K562 (cell line): ENCODE results near the gene BGLAP. TPM values are rescaled to one million over a fixed set of nuclear protein-coding genes. Genes with fewer than 3 reads are reported as not detected.

Experiments used
- ATAC-seq: fragments of 200-7000 bp; cut with Tn5 transposase; 3 replicates; pipeline ENCODE4 v1.9.1; 2020; ENCODE audit warnings: moderate library complexity
- BruUV-seq: library from RNA; stranded (reverse); fragments of 400-500 nt; replicated peaks from 2 replicates; lab custom pipeline; 2021; lab: Mats Ljungman, UMichigan
- CTCF ChIA-PET: fragments of 300-600 bp; formaldehyde crosslinking; extraction: SDS; loops from one replicate; lab custom pipeline; 2021; ENCODE audit warnings: low intra/inter-chr PET ratio; lab: Yijun Ruan, JAX
- POLR2A ChIA-PET: fragments of 300-600, 350-650 bp; sonication (Branson Sonifier 250); formaldehyde crosslinking; extraction: SDS; loops from one replicate; lab custom pipeline; 2021; ENCODE audit warnings: antibody characterized with exemption, inconsistent platforms; lab: Yijun Ruan, JAX
- DNase-seq, 4 experiments: peaks; one replicate each; pipeline versions ENCODE4 v3.0.0 to v3.0.0-alpha.2; 2011 to 2018; ENCODE audit warnings: low spot score in 3 of 4, mixed read lengths in 3 of 4; ENCODE audit errors: extremely low read depth in 1 of 4
- FAIRE-seq: peaks from 2 replicates; lab custom pipeline; 2011; peaks lifted over from hg19 to GRCh38; lab: Jason Lieb, UNC
- H2AFZ ChIP-seq: 2 replicates; pipeline ENCODE4 v1.6.0; 2011; ENCODE audit warnings: low read depth, low read length, control low read depth, inconsistent platforms
- H3K27ac ChIP-seq: fragments of 200-600 bp; 3 replicates; pipeline ENCODE4 v1.8.0; 2011; ENCODE audit warnings: low read depth, mild to moderate bottlenecking, control low read depth, inconsistent platforms, low read length, moderate library complexity, mixed read lengths; ENCODE audit errors: extremely low read depth
- H3K27me3 ChIP-seq, 2 experiments: fragments of 300-600 bp in 1 of 2; 2 replicates in 1 of 2; 3 replicates in 1 of 2; pipeline versions ENCODE4 v1.6.0 to v1.8.0; 2011; ENCODE audit warnings: inconsistent platforms in 2 of 2, low read length in 2 of 2, mild to moderate bottlenecking in 1 of 2, mixed read lengths in 1 of 2, moderate library complexity in 1 of 2; ENCODE audit not compliant: control insufficient read depth in 2 of 2, insufficient read depth in 2 of 2
- H3K36me3 ChIP-seq: fragments of 300-600 bp; 3 replicates; pipeline ENCODE4 v1.8.0; 2011; ENCODE audit warnings: mild to moderate bottlenecking, low read length, inconsistent platforms; ENCODE audit not compliant: control insufficient read depth, insufficient read depth
- H3K4me1 ChIP-seq, 2 experiments: fragments of 200-600 bp in 1 of 2; replicated peaks in 1 of 2; 2 replicates in 1 of 2; 3 replicates in 1 of 2; pipeline versions ENCODE4 v1.5.1 to v1.8.0; 2011; ENCODE audit warnings: inconsistent platforms in 2 of 2, low read length in 2 of 2, mild to moderate bottlenecking in 1 of 2, mixed read lengths in 1 of 2, moderate library complexity in 1 of 2; ENCODE audit not compliant: control insufficient read depth in 2 of 2, insufficient read depth in 2 of 2
- H3K4me2 ChIP-seq: 2 replicates; pipeline ENCODE4 v1.6.1; 2011; ENCODE audit warnings: low read length, control low read depth, inconsistent platforms, mixed read lengths; ENCODE audit not compliant: insufficient read depth
- H3K4me3 ChIP-seq: fragments of 200-600 bp; sonication (generic), shearing (Covaris generic); 2 replicates; pipeline ENCODE4 v1.5.1; 2016; ENCODE audit warnings: control low read depth, inconsistent platforms
- H3K79me2 ChIP-seq: fragments of 200-600 bp; 3 replicates; pipeline ENCODE4 v1.8.0; 2011; ENCODE audit warnings: low read length, inconsistent platforms; ENCODE audit not compliant: control insufficient read depth, insufficient read depth
- H3K9ac ChIP-seq, 2 experiments: 2 replicates each; pipeline versions ENCODE4 v1.6.0 to v1.6.1; 2011; ENCODE audit warnings: low read depth in 2 of 2, low read length in 2 of 2, control low read depth in 1 of 2, inconsistent platforms in 1 of 2, mild to moderate bottlenecking in 1 of 2, mixed read lengths in 1 of 2; ENCODE audit not compliant: insufficient read depth in 1 of 2
- H3K9me1 ChIP-seq: one replicate; pipeline ENCODE4 v1.6.0; 2011; ENCODE audit warnings: inconsistent platforms, mild to moderate bottlenecking, low read length, moderate library complexity; ENCODE audit not compliant: control insufficient read depth, insufficient read depth
- H3K9me3 ChIP-seq: replicated peaks from 2 replicates; pipeline ENCODE4 v1.5.1; 2011; ENCODE audit warnings: low read depth, low read length, inconsistent platforms; ENCODE audit not compliant: control insufficient read depth, insufficient read depth
- H4K20me1 ChIP-seq: replicated peaks from 2 replicates; pipeline ENCODE4 v1.6.1; 2011; ENCODE audit warnings: low read length, inconsistent platforms, mixed read lengths; ENCODE audit not compliant: control insufficient read depth, insufficient read depth
- EZH2 ChIP-seq: IDR thresholded peaks from 2 replicates; pipeline ENCODE4 v1.6.1; 2012; ENCODE audit warnings: low read depth, mild to moderate bottlenecking, inconsistent platforms, low read length, borderline replicate concordance
- NCOA6 ChIP-seq: fragments of 450-650 bp; IDR thresholded peaks from 2 replicates; pipeline ENCODE4 v1.6.1; 2017; ENCODE audit warnings: mild to moderate bottlenecking
- POLR2AphosphoS2 ChIP-seq: IDR thresholded peaks from 2 replicates; pipeline ENCODE4 v1.6.1; 2012; ENCODE audit warnings: low read length, improper control_type of control experiment
- POLR2G ChIP-seq: fragments of 200-400 bp; formaldehyde crosslinking; IDR thresholded peaks from 2 replicates; pipeline ENCODE4 v1.6.1; 2017; ENCODE audit warnings: low read depth, mild to moderate bottlenecking, antibody characterized with exemption, low read length, moderate library complexity
- WGBS: fragments of 100-300 bp; shearing (Covaris generic); methylation state at CpG from one replicate; pipeline ENCODE4 v1.1.6; 2016; ENCODE audit warnings: low coverage, mixed read lengths; ENCODE audit not compliant: insufficient coverage; ENCODE audit errors: missing lambda C conversion rate; 5-methylcytosine and 5-hydroxymethylcytosine counted together
- in situ Hi-C: fragments of 300-500 bp; cut with MboI; formaldehyde crosslinking; loops from 4 replicates; pipeline ENCODE4 v1.15.0; 2018; ENCODE audit warnings: inconsistent platforms, mixed read lengths
- intact Hi-C: fragments of 100-400 bp; cut with micrococcal nuclease; formaldehyde crosslinking; loops from 2 replicates; pipeline ENCODE4 v1.14.2; 2022
- polyA plus RNA-seq, 8 experiments: library from polyadenylated mRNA; depleted of rRNA in 4 of 8; stranded (reverse) in 5 of 8; unstranded in 3 of 8; fragments of >200 nt; fragmentation: Nextera tagmentation in 2 of 8; fragmentation: Illumina TruSeq in 1 of 8; extraction: Ambion mirVana in 2 of 8; extraction: Trizol in 1 of 8; gene quantifications; 2 replicates each; pipeline versions ENCODE4 v1.2.1 to v1.2.3, GENCODE V29; 2011 to 2014; ENCODE audit warnings: inconsistent platforms in 1 of 8, missing spikeins in 1 of 8
- total RNA-seq, 7 experiments: library from RNA; depleted of rRNA in 6 of 7; stranded (reverse); fragments of >200 nt in 6 of 7; fragmentation: Illumina TruSeq in 2 of 7; extraction: Trizol in 2 of 7; gene quantifications; 2 replicates each; pipeline versions ENCODE4 v1.2.1 to v1.2.3, GENCODE V29; 2011 to 2021; ENCODE audit warnings: low replicate concordance in 1 of 7

Gene BGLAP
- total and polyA plus RNA-seq, 9 of the 15 experiments (the other 6 are each of a cell fraction or from before 2014, with no cell fraction given) = 0.15 to 1.4 (median 0.28) TPM; not detected in 3

- in situ Hi-C loops (no loop called here), intact Hi-C loops (no loop called here)
- Histone ChIP-seq H3K4me2 (no peak overlapping the region), H4K20me1 (0 out of 2 replicates have a peak, but pooled peaks cover 5% of the 10 kb centered on the region), H3K4me1 (peaks cover 0 to 4% of the 10 kb centered on the region in 2 experiments; a peak in 3 of 5 replicates), H3K9me1 (no peaks in the 10 kb centered on the region), H3K9ac (peak overlapping the region in 1 of 2 experiments; percentile 49; a peak in 2 of 4 replicates), H3K27ac (no peak overlapping the region), H2AFZ (no peak overlapping the region), H3K79me2 (no peaks in the 10 kb centered on the region), H3K9me3 (no peaks in the 10 kb centered on the region), H3K4me3 (no peak overlapping the region), H3K36me3 (peaks cover 91% of the 10 kb centered on the region), H3K27me3 (no peaks in the 10 kb centered on the region)
- POLR2A ChIA-PET = interaction anchor here (0.6 to 2.4 kb wide), 5 partner anchors 10 to 69 kb away, joined by 3 to 9 read pairs (median 4); partner anchors contain the start of gene SLC25A44
- 92% methylated on average over 9 of the region's 9 CpGs for WGBS
- BruUV-seq = no TSS peak
- ATAC-seq = no peak
- no peak for DNase-seq
- FAIRE-seq = no peak
- CTCF ChIA-PET = no interaction called here
- TF ChIP-seq POLR2G = 0 out of 2 replicates have a peak, but pooled peaks have one; percentile 15
- TF ChIP-seq EZH2 = no peak
- TF ChIP-seq NCOA6 = no peak
Observed at GRCh38 chr1:156263288-156263655, 21.3 kb downstream of the BGLAP start.

- TSS peak; percentile 35 for BruUV-seq
- Histone ChIP-seq H2AFZ (no peak overlapping the region), H3K79me2 (no peaks in the 10 kb centered on the region), H3K9me1 (no peaks in the 10 kb centered on the region), H3K27ac (no peak overlapping the region), H3K9me3 (no peaks in the 10 kb centered on the region), H3K27me3 (no peaks in the 10 kb centered on the region), H3K9ac (no peak overlapping the region), H3K4me2 (no peak overlapping the region), H4K20me1 (0 out of 2 replicates have a peak, but pooled peaks cover 5% of the 10 kb centered on the region), H3K36me3 (peaks cover 90% of the 10 kb centered on the region; the same call in 2 of the 3 replicates), H3K4me3 (no peak overlapping the region), H3K4me1 (no peaks in the 10 kb centered on the region)
- ATAC-seq = no peak
- ChIA-PET CTCF (interaction anchor here (0.6 kb wide), 1 partner anchor 44 kb away, joined by 3 read pairs; no protein-coding TSS in a partner anchor), POLR2A (no interaction called here)
- FAIRE-seq = no peak
- DNase-seq = no peak
- TF ChIP-seq POLR2AphosphoS2 = no peak
- intact Hi-C loops = no loop called here
- 92% methylated on average over 5 of the region's 13 CpGs for WGBS
- in situ Hi-C loops = no loop called here
Observed at GRCh38 chr1:156266051-156266450, 24.1 kb downstream of the BGLAP start.
